ENCODE results near the gene XPOT. TPM values are rescaled to one million over a fixed set of nuclear protein-coding genes. Genes with fewer than 3 reads are reported as not detected.

The XPOT gene
- polyA plus RNA-seq, 1 donor from 2014 or later: 50.8 TPM

DNA sequence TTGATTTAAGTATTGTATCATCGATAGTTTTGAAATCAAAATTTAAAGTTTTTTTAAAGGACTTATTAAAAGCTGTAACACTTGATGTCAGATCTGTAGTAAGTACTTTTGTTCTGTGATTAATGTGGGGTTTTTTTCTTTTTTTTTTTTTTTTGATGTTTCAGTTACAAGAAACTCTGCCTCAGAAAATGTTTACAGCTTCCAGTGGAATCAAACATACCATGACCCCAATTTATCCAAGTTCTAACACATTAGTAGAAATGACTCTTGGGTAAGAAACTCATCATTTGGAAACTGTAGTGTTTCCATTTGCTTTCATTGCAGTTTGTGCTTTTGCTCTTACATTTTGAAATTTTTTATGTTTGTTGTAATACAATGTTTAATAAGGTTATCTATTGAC lies 93.3 kb downstream of the XPOT start:
- H3K4me2 ChIP-seq (ENCODE audit: low read length): no peak overlapping the region
- H2AFZ ChIP-seq (ENCODE audit: low read depth, low read length): no peak overlapping the region
- no peaks in the 10 kb centered on the region for H3K36me3 ChIP-seq (ENCODE audit: insufficient read depth, low read length)
- no peaks in the 10 kb centered on the region for H3F3A ChIP-seq (ENCODE audit: insufficient read depth, low read length, poor library complexity, severe bottlenecking)
- no peaks in the 10 kb centered on the region for H4K20me1 ChIP-seq (ENCODE audit: insufficient read depth)
- H3K9me2 ChIP-seq (ENCODE audit: insufficient read depth, low read length): no peaks in the 10 kb centered on the region
- TF ChIP-seq MXI1 (conservative IDR thresholded peaks at IDR 0.05; ENCODE audit: poor library complexity, severe bottlenecking) (no peak), SMC3 (conservative IDR thresholded peaks at IDR 0.05; ENCODE audit: poor library complexity) (no peak), REST (IDR thresholded peaks at IDR 0.05; ENCODE audit: borderline replicate concordance) (no peak), TAF1 (IDR thresholded peaks at IDR 0.05; ENCODE audit: low read depth) (no peak), CTCF (IDR thresholded peaks at IDR 0.05; ENCODE audit: poor library complexity, severe bottlenecking) (no peak), EP300 (conservative IDR thresholded peaks at IDR 0.05; ENCODE audit: poor library complexity, severe bottlenecking) (no peak), RAD21 (conservative IDR thresholded peaks at IDR 0.05) (no peak), POLR2AphosphoS5 (IDR thresholded peaks at IDR 0.05) (no peak), EZH2 (IDR thresholded peaks at IDR 0.05; ENCODE audit: borderline replicate concordance, insufficient read depth, low read length, poor library complexity, severe bottlenecking) (no peak)
- H3K79me2 ChIP-seq (replicated peaks; ENCODE audit: insufficient read depth, low read length): no peaks in the 10 kb centered on the region
- H3K27ac ChIP-seq (ENCODE audit: low read length): no peak overlapping the region
- H3K4me3 ChIP-seq (ENCODE audit: low read length): no peak overlapping the region
- no peak overlapping the region for H3K9ac ChIP-seq (ENCODE audit: low read length)
- no peaks in the 10 kb centered on the region for H3K9me3 ChIP-seq (ENCODE audit: low read length)
- no peaks in the 10 kb centered on the region for H3K27me3 ChIP-seq (ENCODE audit: insufficient read depth, low read depth, low read length)

- Histone ChIP-seq H3K9ac (ENCODE audit: low read length) (no peak overlapping the region), H3K9me2 (ENCODE audit: insufficient read depth, low read length) (no peaks in the 10 kb centered on the region), H3F3A (ENCODE audit: insufficient read depth, low read length, poor library complexity, severe bottlenecking) (no peaks in the 10 kb centered on the region), H3K36me3 (ENCODE audit: insufficient read depth, low read length) (no peaks in the 10 kb centered on the region), H3K4me2 (ENCODE audit: low read length) (no peak overlapping the region), H4K20me1 (ENCODE audit: insufficient read depth) (no peaks in the 10 kb centered on the region), H3K9me3 (ENCODE audit: low read length) (no peaks in the 10 kb centered on the region), H3K27me3 (ENCODE audit: insufficient read depth, low read depth, low read length) (no peaks in the 10 kb centered on the region), H3K79me2 (replicated peaks; ENCODE audit: insufficient read depth, low read length) (no peaks in the 10 kb centered on the region), H2AFZ (ENCODE audit: low read depth, low read length) (no peak overlapping the region), H3K4me3 (ENCODE audit: low read length) (no peak overlapping the region), H3K27ac (ENCODE audit: low read length) (no peak overlapping the region)
- TF ChIP-seq CTCF (IDR thresholded peaks at IDR 0.05; ENCODE audit: poor library complexity, severe bottlenecking) (no peak), TAF1 (IDR thresholded peaks at IDR 0.05; ENCODE audit: low read depth) (no peak), EP300 (conservative IDR thresholded peaks at IDR 0.05; ENCODE audit: poor library complexity, severe bottlenecking) (no peak), RAD21 (conservative IDR thresholded peaks at IDR 0.05) (no peak), POLR2AphosphoS5 (IDR thresholded peaks at IDR 0.05) (no peak), SMC3 (conservative IDR thresholded peaks at IDR 0.05; ENCODE audit: poor library complexity) (no peak)
Observed at GRCh38 chr12:64497903-64498302, 93.7 kb downstream of the XPOT start.

Measured in neural cell (in vitro differentiated cells).